ENCODE measurements around the gene RNF213.

DNA sequence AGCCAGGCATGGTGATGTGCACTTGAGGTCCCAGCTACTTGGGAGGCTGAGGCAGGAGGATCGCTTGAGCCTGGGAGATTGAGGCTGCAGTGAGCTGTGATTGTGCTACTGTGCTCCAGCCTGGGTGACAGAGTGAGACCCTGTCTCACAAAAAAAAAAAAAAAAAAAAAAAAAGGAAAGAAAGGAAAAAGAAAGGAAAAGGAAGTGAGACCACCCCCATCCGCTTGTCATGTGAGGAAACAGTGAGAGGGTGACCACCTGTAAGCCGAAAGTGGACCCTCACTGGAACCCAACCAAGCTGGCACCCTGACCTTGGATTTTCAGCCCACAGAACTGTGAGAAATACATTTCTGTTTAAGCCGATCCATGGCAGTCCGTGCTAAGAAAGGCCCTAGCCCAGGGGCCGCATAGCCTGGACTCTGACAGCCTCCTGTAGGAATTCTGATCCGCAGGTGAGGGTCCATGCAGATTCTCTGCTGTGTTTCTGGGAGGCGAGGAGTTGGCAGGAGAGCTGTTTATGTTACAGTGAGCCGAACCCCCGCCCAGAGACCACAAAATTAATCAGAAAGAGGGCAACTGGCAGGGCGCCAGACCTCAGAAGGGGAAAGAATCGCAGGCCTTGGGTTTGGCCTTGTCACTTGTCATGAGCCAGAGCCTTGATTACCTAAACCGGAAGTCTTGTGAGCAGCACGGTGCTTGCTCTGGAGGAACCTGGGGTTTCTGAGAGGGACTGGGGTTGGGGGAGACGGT is 41.5 kb upstream of the RNF213 start:
- no peak for TF ChIP-seq ZNF558 (tag by site-specific recombination; IDR thresholded peaks at IDR 0.05)
- TF ChIP-seq, protein P1, sequence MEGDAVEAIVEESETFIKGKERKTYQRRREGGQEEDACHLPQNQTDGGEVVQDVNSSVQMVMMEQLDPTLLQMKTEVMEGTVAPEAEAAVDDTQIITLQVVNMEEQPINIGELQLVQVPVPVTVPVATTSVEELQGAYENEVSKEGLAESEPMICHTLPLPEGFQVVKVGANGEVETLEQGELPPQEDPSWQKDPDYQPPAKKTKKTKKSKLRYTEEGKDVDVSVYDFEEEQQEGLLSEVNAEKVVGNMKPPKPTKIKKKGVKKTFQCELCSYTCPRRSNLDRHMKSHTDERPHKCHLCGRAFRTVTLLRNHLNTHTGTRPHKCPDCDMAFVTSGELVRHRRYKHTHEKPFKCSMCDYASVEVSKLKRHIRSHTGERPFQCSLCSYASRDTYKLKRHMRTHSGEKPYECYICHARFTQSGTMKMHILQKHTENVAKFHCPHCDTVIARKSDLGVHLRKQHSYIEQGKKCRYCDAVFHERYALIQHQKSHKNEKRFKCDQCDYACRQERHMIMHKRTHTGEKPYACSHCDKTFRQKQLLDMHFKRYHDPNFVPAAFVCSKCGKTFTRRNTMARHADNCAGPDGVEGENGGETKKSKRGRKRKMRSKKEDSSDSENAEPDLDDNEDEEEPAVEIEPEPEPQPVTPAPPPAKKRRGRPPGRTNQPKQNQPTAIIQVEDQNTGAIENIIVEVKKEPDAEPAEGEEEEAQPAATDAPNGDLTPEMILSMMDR (tag by site-specific recombination; IDR thresholded peaks at IDR 0.05), result no peak
- TF ChIP-seq, protein P2, sequence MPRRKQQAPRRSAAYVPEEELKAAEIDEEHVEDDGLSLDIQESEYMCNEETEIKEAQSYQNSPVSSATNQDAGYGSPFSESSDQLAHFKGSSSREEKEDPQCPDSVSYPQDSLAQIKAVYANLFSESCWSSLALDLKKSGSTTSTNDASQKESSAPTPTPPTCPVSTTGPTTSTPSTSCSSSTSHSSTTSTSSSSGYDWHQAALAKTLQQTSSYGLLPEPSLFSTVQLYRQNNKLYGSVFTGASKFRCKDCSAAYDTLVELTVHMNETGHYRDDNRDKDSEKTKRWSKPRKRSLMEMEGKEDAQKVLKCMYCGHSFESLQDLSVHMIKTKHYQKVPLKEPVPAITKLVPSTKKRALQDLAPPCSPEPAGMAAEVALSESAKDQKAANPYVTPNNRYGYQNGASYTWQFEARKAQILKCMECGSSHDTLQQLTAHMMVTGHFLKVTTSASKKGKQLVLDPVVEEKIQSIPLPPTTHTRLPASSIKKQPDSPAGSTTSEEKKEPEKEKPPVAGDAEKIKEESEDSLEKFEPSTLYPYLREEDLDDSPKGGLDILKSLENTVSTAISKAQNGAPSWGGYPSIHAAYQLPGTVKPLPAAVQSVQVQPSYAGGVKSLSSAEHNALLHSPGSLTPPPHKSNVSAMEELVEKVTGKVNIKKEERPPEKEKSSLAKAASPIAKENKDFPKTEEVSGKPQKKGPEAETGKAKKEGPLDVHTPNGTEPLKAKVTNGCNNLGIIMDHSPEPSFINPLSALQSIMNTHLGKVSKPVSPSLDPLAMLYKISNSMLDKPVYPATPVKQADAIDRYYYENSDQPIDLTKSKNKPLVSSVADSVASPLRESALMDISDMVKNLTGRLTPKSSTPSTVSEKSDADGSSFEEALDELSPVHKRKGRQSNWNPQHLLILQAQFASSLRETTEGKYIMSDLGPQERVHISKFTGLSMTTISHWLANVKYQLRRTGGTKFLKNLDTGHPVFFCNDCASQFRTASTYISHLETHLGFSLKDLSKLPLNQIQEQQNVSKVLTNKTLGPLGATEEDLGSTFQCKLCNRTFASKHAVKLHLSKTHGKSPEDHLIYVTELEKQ (tag by site-specific recombination; IDR thresholded peaks at IDR 0.05; ENCODE audit: borderline replicate concordance), result no peak

Data from HEK293 (cell line).